HCT116 (cell line): Measurements from ENCODE around the gene KCNK6. TPM values are rescaled to one million over a fixed set of nuclear protein-coding genes. Genes with fewer than 3 reads are reported as not detected.

Source experiments
- ATAC-seq: fragments of 200-7000 bp; cut with Tn5 transposase; 2 replicates; pipeline ENCODE4 v1.9.1; 2020; ENCODE audit warnings: mild to moderate bottlenecking, moderate library complexity
- BruUV-seq: library from RNA; stranded (reverse); fragments of 400-500 nt; replicated peaks from 2 replicates; lab custom pipeline; 2021; lab: Mats Ljungman, UMichigan
- CTCF ChIA-PET: fragments of 300-600 bp; sonication (Branson Sonifier 250); formaldehyde crosslinking; loops from one replicate; lab custom pipeline; 2021; ENCODE audit warnings: antibody characterized with exemption; lab: Charles Lee
- POLR2A ChIA-PET: fragments of 300-600, 350-600 bp; sonication (Branson Sonifier 250); formaldehyde crosslinking; loops from one replicate; lab custom pipeline; 2021; ENCODE audit warnings: antibody characterized with exemption; lab: Charles Lee
- RAD21 ChIA-PET, 2 experiments: fragments of 300-600 bp; sonication (Branson Sonifier 250); formaldehyde crosslinking; loops; one replicate each; lab custom pipeline; 2023; ENCODE audit warnings: low total read pairs in 2 of 2; ENCODE audit not compliant: uncharacterized antibody in 2 of 2, unreplicated experiment in 2 of 2, low non-redundant PET in 1 of 2; lab: Charles Lee
- DNase-seq: peaks from one replicate; pipeline ENCODE4 v3.0.0-alpha.2; 2010; ENCODE audit warnings: low read depth, low spot score
- H2AFZ ChIP-seq: fragments of 200-600 bp; shearing (Covaris generic), sonication (generic); 2 replicates; pipeline ENCODE4 v1.6.1; 2017; ENCODE audit warnings: low read depth, mixed run types, mixed read lengths, antibody characterized with exemption, low read length; ENCODE audit not compliant: poor library complexity, severe bottlenecking
- H3K27ac ChIP-seq: 2 replicates; pipeline ENCODE4 v1.5.1; 2012; ENCODE audit warnings: low read depth, low read length
- H3K27me3 ChIP-seq: fragments of 200-600 bp; sonication (generic); 2 replicates; pipeline ENCODE4 v1.6.1; 2016; ENCODE audit warnings: mixed run types, low read length, mixed read lengths; ENCODE audit not compliant: insufficient read depth
- H3K36me3 ChIP-seq, 2 experiments: fragments of 200-500 bp in 1 of 2; fragments of 200-600 bp in 1 of 2; sonication (Bioruptor generic) in 1 of 2; sonication (generic) in 1 of 2; 2 replicates each; pipeline versions ENCODE4 v1.5.1 to v1.6.1; 2014 to 2016; ENCODE audit warnings: low read length in 2 of 2, inconsistent platforms in 1 of 2, mixed read lengths in 1 of 2, mixed run types in 1 of 2; ENCODE audit not compliant: insufficient read depth in 2 of 2, control insufficient read depth in 1 of 2
- H3K4me1 ChIP-seq, 2 experiments: fragments of 200-600 bp in 1 of 2; sonication (generic) in 1 of 2; 2 replicates each; pipeline versions ENCODE4 v1.5.1 to v1.6.1; 2012 to 2017; ENCODE audit warnings: low read length in 2 of 2, inconsistent platforms in 1 of 2, mild to moderate bottlenecking in 1 of 2, mixed read lengths in 1 of 2, mixed run types in 1 of 2, moderate library complexity in 1 of 2; ENCODE audit not compliant: insufficient read depth in 2 of 2, control insufficient read depth in 1 of 2
- H3K4me2 ChIP-seq: fragments of 200-600 bp; sonication (generic); 2 replicates; pipeline ENCODE4 v1.6.1; 2017; ENCODE audit warnings: mixed run types, low read length, mixed read lengths
- H3K4me3 ChIP-seq, 2 experiments: fragments of 200-600 bp in 1 of 2; sonication (generic) in 1 of 2; replicated peaks in 1 of 2; 2 replicates each; pipeline ENCODE4 v1.5.1; 2011 to 2016; ENCODE audit warnings: low read length in 2 of 2, control low read depth in 1 of 2, low read depth in 1 of 2, mild to moderate bottlenecking in 1 of 2, mixed read lengths in 1 of 2, mixed run types in 1 of 2
- H3K79me2 ChIP-seq: fragments of 200-600 bp; sonication (generic); 2 replicates; pipeline ENCODE4 v1.6.1; 2017; ENCODE audit warnings: mild to moderate bottlenecking, mixed run types, low read length, moderate library complexity, mixed read lengths; ENCODE audit not compliant: insufficient read depth
- H3K9ac ChIP-seq: fragments of 200-600 bp; sonication (generic); 2 replicates; pipeline ENCODE4 v1.6.1; 2016; ENCODE audit warnings: low read length, mixed read lengths
- H3K9me2 ChIP-seq: fragments of 200-600 bp; sonication (generic), shearing (Covaris generic); 2 replicates; pipeline ENCODE4 v1.6.1; 2017; ENCODE audit warnings: mixed run types, mild to moderate bottlenecking, moderate library complexity; ENCODE audit not compliant: insufficient read depth
- H3K9me3 ChIP-seq, 2 experiments: fragments of 200-500 bp in 1 of 2; fragments of 200-600 bp in 1 of 2; sonication (Bioruptor generic) in 1 of 2; sonication (generic) in 1 of 2; 2 replicates each; pipeline ENCODE4 v1.6.1; 2014 to 2017; ENCODE audit warnings: low read length in 2 of 2, mixed read lengths in 2 of 2, inconsistent platforms in 1 of 2, low read depth in 1 of 2, mild to moderate bottlenecking in 1 of 2, mixed run types in 1 of 2, moderate library complexity in 1 of 2; ENCODE audit not compliant: control insufficient read depth in 1 of 2, insufficient read depth in 1 of 2
- H4K20me1 ChIP-seq: fragments of 200-600 bp; sonication (generic), shearing (Covaris generic); 2 replicates; pipeline ENCODE4 v1.6.1; 2017; ENCODE audit warnings: mixed run types, mild to moderate bottlenecking, moderate library complexity; ENCODE audit not compliant: insufficient read depth
- CBX3 ChIP-seq: IDR thresholded peaks from 2 replicates; pipeline ENCODE4 v1.6.1; 2012; ENCODE audit warnings: low read depth
- EGR1 ChIP-seq: IDR thresholded peaks from 2 replicates; pipeline ENCODE4 v1.6.1; 2012; ENCODE audit warnings: low read depth
- ELF1 ChIP-seq: IDR thresholded peaks from 2 replicates; pipeline ENCODE4 v1.6.1; 2012; ENCODE audit warnings: low read depth, borderline replicate concordance
- EZH2 ChIP-seq: fragments of 200-600 bp; sonication (generic); IDR thresholded peaks from 2 replicates; pipeline ENCODE4 v1.6.1; 2017; ENCODE audit warnings: antibody characterized with exemption, mixed run types
- FOSL1 ChIP-seq: IDR thresholded peaks from 2 replicates; pipeline ENCODE4 v1.6.1; 2012; ENCODE audit warnings: low read depth
- POLR2AphosphoS5 ChIP-seq: IDR thresholded peaks from 2 replicates; pipeline ENCODE4 v1.6.1; 2011; ENCODE audit warnings: mild to moderate bottlenecking, low read depth, low read length, moderate library complexity
- SIN3A ChIP-seq: IDR thresholded peaks from 2 replicates; pipeline ENCODE4 v1.6.1; 2012; ENCODE audit warnings: low read depth
- SRF ChIP-seq: IDR thresholded peaks from 2 replicates; pipeline ENCODE4 v1.6.1; 2012; ENCODE audit warnings: low read depth
- TCF7L2 ChIP-seq: IDR thresholded peaks from 2 replicates; pipeline ENCODE4 v1.7.0; 2011; ENCODE audit warnings: borderline replicate concordance, inconsistent platforms; ENCODE audit not compliant: insufficient read depth, insufficient read length; ENCODE audit errors: extremely low read depth
- ZFX ChIP-seq: fragments of 450-650 bp; IDR thresholded peaks from 2 replicates; pipeline ENCODE4 v1.6.1; 2017
- intact Hi-C: fragments of 100-400 bp; cut with micrococcal nuclease; formaldehyde crosslinking; loops from 2 replicates; pipeline ENCODE4 v1.10.0; 2022
- total RNA-seq: library from RNA; stranded (reverse); gene quantifications from one replicate; pipeline ENCODE4 v1.2.1, GENCODE V29; 2021; ENCODE audit not compliant: unreplicated experiment

The KCNK6 gene
- total RNA-seq, 1 experiment from 2014 or later: 11.0 TPM

GRCh38 chr19:38281811-38282566 is 37.7 kb upstream of the KCNK6 start:
- Histone ChIP-seq H3K9ac (no peak overlapping the region), H3K27ac (no peak overlapping the region), H3K36me3 (peaks cover 26 to 41% of the 10 kb centered on the region in 2 experiments; a peak in 3 of 4 replicates), H3K9me3 (no peaks in the 10 kb centered on the region), H3K4me2 (no peak overlapping the region), H3K79me2 (peaks cover 86% of the 10 kb centered on the region), H2AFZ (no peak overlapping the region), H4K20me1 (peaks cover 15% of the 10 kb centered on the region; the same call in 1 of the 2 replicates)
- CTCF ChIA-PET: no interaction called here
- RAD21 ChIA-PET: no interaction called here
- POLR2A ChIA-PET: no interaction called here
- TF ChIP-seq EZH2 (no peak), SRF (peak; percentile 36; the same call in 1 of the 2 replicates), SIN3A (no peak), POLR2AphosphoS5 (no peak), ZFX (no peak), EGR1 (no peak), CBX3 (no peak)
- TF ChIP-seq, all 23 proteins: peak for 1
- intact Hi-C loops: no loop called here
- no TSS peak for BruUV-seq
- no peak overlapping the region for H3K4me3 ChIP-seq
- DNase-seq (no peak), ATAC-seq (no peak)
- peaks cover 4 to 20% of the 10 kb centered on the region in 2 experiments; a peak in 3 of 4 replicates for H3K4me1 ChIP-seq
- no peaks in the 10 kb centered on the region for H3K27me3 ChIP-seq
- H3K9me2 ChIP-seq: no peaks in the 10 kb centered on the region

- ChIA-PET POLR2A (no interaction called here), RAD21 (interaction anchor here in 1 of 2 experiments (0.6 kb wide), 1 partner anchor 28 kb away, joined by 4 read pairs; no protein-coding TSS in a partner anchor), CTCF (no interaction called here)
- Histone ChIP-seq H3K4me2 (no peak overlapping the region), H3K27me3 (no peaks in the 10 kb centered on the region), H4K20me1 (peaks cover 4% of the 10 kb centered on the region; the same call in 1 of the 2 replicates), H3K4me1 (peaks cover 0 to 11% of the 10 kb centered on the region in 2 experiments; a peak in 1 of 4 replicates), H3K4me3 (no peak overlapping the region), H2AFZ (no peak overlapping the region), H3K79me2 (peaks cover 74% of the 10 kb centered on the region), H3K9ac (no peak overlapping the region), H3K27ac (no peak overlapping the region), H3K9me3 (no peaks in the 10 kb centered on the region), H3K36me3 (peaks cover 34 to 47% of the 10 kb centered on the region in 2 experiments; a peak in 3 of 4 replicates), H3K9me2 (no peaks in the 10 kb centered on the region)
- no TSS peak for BruUV-seq
- DNase-seq (no peak), ATAC-seq (no peak)
- TF ChIP-seq CBX3: no peak
- TF ChIP-seq ELF1: no peak
- TF ChIP-seq FOSL1: no peak
- no peak for TF ChIP-seq TCF7L2
- intact Hi-C loops: no loop called here
Measured at GRCh38 chr19:38283271-38283670, 36.4 kb upstream of the KCNK6 start.
